Activated CD8-positive, alpha-beta memory T cell treated with anti-CD3 and anti-CD28 coated beads, Interleukin-2, amount 50 U/mL, for 4 hours (primary cell): Measurements from ENCODE around the gene PRODH.
"Not testable (repeated sequence)": the region's sequence is repeated elsewhere in the genome, so short reads cannot be mapped to it uniquely, and the experiment has no call there.

Experiments used
- DNase-seq: peaks from one replicate; pipeline ENCODE4 v3.0.0-alpha.2; 2020

The PRODH gene

DNA sequence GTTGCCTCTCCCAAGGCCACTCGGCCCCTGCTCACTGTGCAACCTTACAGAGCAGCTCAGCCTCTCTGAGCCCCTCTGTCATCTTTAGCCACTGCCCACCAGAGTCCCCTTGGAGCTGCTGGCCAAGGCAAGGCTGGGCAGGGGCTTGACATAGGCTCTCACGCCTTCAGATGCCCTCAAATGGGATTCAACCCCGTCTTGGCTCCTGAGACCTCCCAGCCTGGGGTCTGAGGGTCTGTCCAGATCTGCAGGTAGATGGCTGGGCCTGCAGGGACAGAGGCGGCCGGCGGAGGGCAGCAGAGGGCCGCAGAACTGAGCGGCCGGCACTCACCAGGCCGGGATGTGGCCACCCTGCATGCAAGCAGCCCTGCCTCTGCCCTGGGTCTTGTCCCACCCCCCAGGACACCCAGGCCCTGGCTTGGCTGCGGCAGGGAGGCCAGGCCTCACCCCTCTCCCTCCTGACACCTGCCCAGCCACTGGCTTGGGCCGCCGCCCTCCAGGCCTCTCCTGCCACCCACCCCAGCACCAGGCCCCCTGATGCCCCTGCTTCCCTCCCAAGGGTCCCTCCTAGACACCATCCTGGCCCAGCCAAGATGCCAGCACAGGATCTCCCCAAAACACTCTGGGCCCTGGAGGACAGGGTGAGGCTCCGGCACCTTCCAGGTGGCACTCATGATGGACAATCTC is 18.4 kb upstream of the PRODH start:
- DNase-seq: peak; percentile 61

DNA sequence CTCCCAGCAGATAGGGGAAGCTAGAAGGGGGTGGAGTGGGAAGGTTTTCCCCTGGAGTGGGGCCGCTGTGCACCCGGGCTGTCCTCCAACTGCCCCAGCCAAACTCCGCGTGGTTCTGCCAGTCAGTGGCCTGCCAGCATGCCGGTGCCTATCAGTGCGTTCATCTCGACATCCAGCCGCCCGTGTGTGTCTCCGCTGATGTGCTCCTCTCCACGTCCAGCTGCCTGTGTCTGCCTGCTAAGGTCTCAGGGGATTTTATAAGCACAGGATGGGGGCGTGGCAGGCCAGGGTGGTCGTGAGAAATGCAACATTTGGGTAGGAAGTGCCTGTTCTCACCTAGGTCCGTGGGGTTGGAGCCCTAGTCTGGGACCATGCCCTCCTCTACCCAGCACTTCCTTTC is 17.0 kb upstream of the PRODH start:
- not testable (repeated sequence) for DNase-seq

- no peak for DNase-seq
Observed at GRCh38 chr22:18952022-18952421, 15.9 kb upstream of the PRODH start.

DNA sequence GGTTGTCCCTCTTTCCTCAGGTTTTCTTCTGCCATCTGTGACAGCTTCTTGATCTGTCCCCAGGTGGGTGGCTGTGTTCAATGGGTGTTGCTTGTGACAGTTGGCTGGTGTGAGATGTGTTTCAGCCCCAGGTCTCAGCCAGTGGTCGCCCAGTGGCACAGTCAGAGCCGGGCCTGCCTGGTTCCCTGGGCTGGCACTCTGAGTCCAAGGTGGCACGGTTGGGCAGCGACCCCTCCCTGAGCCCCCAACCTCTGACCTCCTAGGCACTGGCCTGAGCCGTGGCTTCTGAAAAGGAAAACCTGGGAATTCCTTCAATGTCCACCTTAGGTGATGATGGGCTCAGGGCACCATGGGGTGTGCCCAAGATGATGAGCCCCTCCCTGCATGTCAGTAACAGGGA is 14.0 kb upstream of the PRODH start:
- DNase-seq: no peak

DNA sequence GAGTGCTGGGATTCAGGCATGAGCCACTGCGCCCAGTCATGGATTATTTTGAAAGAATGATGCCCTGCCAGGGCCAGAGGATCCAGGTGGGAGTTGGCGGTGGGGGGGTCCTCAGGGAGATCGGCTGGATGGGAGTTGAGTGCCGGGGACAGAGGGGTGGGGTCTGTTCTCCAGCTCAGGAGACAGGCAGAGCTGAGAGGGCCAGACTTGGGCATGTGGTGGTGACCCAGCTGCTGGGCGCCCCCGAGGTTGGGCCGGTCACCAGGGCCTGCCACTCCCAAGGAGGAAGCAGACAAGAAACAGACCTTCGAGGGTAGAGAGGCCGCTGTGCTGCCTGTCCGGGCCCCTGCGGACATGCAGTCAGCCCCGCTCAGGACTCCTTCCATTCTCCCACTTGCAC is 11.8 kb upstream of the PRODH start:
- DNase-seq: no peak

GRCh38 chr22:18947105-18947504 is 11.0 kb upstream of the PRODH start:
- DNase-seq: not testable (repeated sequence)

- not testable (repeated sequence) for DNase-seq
Observed at GRCh38 chr22:18938691-18939090, 2.6 kb upstream of the PRODH start.

DNA sequence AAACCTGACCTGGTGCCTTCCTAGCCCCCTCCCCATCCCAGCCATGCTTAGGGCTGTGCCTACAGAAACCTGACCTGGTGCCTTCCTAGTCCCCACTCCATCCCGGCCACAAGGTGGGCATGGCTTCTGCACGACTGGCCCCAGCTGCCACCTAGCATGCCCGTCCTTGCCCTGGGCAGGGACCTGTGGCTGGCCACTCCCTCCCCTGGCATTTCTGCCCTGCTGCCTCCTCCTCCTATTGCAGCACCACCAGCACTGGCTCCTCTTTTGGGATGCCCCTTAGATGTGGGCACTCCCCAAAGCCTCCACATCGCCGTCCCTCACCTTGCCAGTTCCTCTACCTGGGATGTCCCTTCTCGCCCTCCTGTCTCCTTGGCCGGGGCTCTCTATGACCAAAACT is 1.4 kb downstream of the PRODH start:
- DNase-seq: not testable (repeated sequence)

GRCh38 chr22:18933914-18934313 is 2.2 kb downstream of the PRODH start:
- no peak for DNase-seq

- DNase-seq: no peak
Observed at GRCh38 chr22:18931905-18932652, 4.0 kb downstream of the PRODH start.

GRCh38 chr22:18929459-18929858 is 6.6 kb downstream of the PRODH start:
- no peak for DNase-seq

DNA sequence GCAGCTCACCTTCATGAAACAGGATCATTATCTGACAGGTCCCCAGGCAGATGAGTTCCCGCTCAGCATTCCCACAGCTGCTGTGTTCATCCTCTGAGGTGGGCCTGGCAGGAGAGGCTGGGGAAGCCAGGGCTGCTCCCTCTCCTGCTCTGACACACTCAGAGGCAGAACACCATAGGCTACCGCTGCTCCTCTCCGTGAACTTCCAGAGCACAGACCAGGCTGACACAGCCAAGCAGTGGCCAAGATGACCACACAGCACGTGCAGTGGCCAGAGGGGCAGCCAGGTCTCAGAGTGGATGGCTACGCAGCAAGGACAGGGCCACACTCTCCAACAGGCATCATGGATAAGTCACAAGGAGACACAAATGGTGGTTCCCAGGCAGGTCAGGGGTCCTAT is 8.5 kb downstream of the PRODH start:
- no peak for DNase-seq

DNA sequence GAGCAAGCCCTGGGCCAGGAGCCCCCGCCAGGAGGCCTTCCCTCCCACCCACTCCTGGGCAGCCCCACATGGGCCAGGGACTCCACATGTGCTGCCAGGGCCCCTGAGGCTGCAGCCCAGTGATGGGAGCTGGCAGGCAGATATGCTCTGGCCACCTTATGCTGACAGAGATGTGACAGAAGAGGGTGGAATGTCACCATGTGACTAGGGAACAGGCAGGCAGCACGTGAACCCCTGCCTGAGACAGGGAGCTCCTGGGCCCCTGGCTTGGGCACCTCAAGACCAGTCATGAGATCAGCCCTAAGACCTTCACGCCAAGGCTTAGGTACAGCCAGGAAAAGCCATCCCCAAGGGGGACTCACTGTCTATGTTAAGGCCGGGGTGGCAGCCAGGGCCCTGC is 9.1 kb downstream of the PRODH start:
- no peak for DNase-seq

GRCh38 chr22:18925368-18926064 is 10.6 kb downstream of the PRODH start:
- no peak for DNase-seq

DNA sequence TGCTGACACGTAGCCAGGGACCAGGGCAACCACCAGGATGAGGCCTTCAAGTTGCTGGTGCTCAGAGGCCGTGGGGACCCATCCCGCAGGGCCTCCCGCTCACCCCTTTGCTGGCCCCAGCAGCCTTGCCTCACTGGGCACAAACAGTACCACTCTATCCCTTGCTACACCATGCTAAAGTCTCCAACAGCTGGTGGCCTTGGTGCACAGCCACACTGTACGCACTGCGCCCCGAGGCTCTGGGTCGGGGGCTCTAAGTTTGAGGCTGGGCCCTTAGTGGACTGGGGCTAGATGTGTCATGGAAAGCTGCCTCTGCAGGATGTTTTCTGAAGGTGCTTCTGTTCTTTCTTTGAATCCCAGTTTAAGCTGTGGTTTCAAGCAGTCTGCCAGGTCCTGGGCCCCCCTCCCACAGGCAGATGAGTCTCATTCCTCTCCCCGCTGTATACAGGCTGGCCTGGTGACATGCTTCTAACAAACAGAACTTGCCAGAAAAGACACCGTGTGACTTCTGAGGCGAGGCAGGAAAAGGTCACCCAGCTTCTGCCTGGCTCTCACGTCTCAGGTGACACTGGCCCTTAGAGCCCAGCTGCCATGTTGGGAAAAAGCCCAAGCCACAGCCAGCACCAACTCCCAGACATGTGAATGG is 15.7 kb downstream of the PRODH start:
- DNase-seq: not testable (repeated sequence)

DNA sequence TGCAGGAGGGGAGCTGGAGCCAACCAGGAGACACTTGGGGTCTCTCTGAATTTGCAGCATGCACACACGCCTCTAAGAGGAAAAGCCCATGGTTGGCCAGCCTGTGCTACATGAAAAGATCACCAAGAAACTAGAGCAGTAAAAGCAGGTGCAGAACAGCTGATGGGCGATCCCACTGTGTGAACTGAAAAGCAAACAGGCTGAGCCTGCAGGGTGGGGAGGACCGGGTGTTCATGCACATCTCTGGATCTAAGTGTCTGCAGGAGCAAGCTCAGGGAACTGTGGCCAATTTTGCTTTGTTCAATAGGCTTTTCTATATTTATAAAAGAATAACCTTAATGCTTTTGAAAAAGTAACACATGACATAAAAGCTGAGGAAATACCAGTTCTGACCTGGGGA is 18.3 kb downstream of the PRODH start:
- not testable (repeated sequence) for DNase-seq

DNA sequence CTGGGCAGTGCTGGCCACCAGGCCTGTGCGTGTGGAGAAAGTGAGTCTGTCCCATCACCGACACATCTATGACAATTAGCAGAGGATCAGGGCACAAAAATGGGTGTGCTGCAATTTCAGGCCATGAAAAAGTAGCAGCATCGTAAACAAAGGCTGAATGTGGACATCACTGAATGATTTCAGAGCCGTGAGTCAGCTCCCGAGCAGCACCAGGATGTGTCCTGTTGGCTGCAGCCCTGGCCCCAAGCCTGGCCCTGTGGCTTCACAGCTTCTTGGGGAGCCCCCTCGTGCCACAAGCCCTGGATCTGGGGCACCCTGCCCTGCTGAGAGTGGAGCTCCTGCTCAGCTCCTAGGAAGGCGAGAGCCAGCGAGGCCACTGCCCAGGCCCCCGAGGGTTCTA is 20.5 kb downstream of the PRODH start:
- DNase-seq: not testable (repeated sequence)

DNA sequence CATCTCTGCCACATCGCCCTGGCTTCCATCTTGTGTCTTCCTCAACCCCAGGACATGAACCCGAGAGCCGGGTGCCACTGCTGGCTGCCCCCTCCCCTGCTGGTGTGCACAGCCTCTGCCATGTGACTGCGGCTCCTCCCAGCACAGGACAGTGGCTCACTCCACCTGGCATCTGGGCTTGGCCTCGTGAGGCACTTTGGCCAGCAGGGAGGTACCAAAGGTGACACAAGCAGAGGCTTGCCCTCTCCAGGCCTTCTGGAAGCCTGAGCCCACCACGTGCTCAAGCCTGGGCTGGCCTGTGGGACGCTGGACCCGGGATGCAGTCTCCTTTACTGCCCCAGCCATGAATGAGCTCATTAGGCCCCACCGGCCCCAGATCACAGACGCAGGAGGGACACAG is 21.5 kb downstream of the PRODH start:
- not testable (repeated sequence) for DNase-seq

DNA sequence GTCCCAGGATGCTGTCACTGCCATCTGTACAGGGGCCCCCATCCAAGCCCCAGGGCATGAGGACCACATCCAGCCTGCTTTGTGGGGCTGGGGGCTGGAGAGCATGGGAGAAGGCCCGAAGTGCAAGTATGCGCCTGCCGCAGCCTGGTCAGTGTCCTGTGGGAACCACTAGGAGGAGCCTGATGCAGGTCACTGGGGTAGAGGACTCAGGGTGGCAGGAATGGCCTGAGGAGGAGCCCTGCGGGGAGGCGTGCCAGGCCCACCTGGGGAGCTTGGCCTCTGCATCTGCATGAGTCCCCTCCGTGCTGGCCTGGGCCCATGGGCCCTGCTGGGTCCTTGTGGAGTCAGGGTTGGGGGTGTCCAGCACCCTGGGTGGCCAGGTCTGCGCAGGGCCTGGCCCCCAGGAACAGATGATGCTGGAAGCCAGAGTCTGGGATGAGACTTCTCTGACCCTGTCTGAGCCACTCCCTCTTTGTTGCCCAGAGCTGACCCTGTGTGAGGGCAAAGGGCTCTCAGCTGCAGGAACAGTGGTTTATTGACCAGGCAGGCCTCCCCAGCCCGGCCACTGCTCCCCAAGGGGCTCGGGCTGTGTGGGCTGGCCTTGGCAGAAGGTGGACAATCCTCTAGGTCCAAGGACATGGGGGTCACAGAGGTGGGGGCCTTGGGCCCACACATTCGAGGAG is 23.7 kb downstream of the PRODH start:
- not testable (repeated sequence) for DNase-seq

- not testable (repeated sequence) for DNase-seq
Observed at GRCh38 chr22:18911535-18911934, 24.6 kb downstream of the PRODH start.

- DNase-seq: no peak
Observed at GRCh38 chr22:18909556-18909955, 26.5 kb downstream of the PRODH start.

DNA sequence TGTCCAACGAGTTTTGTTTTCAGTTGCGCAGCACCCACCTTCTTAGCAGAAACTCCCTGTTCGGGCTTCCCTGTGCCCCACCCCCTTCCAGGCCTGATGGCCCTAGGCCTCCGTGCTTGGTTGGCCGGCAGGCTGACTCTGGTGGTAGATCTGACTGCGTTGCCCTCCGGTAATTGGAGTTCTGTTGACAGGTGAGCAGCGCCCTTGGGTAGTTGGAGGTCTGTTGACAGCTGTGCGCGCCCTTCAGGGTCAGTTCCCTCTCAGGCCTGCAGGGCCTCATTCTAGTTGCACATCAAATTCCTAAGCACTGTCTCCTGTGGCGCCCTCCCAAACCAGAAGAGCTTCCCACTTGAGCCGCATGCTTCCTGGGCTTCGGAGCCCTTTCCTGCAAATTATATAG is 29.2 kb downstream of the PRODH start:
- DNase-seq: no peak

- DNase-seq: not testable (repeated sequence)
Observed at GRCh38 chr22:18906410-18906745, 29.7 kb downstream of the PRODH start.
